Endothelial cell of umbilical vein (primary cell): ENCODE measurements around the gene SGSM1. TPM values are rescaled to one million over a fixed set of nuclear protein-coding genes. Genes with fewer than 3 reads are reported as not detected.

ENCODE experiments used
- BruUV-seq: library from RNA; stranded (reverse); fragments of 400-500 nt; replicated peaks from 2 replicates; lab custom pipeline; 2021; lab: Mats Ljungman, UMichigan
- CTCF ChIA-PET: fragments of 300-600, 350-600 bp; sonication (Branson Sonifier 250); formaldehyde crosslinking; loops from one replicate; lab custom pipeline; 2021; ENCODE audit warnings: antibody characterized with exemption, inconsistent platforms; lab: Charles Lee
- POLR2A ChIA-PET: fragments of 300-600, 350-600 bp; sonication (Branson Sonifier 250); formaldehyde crosslinking; loops from one replicate; lab custom pipeline; 2021; ENCODE audit warnings: antibody characterized with exemption, inconsistent platforms; lab: Charles Lee
- DNase-seq: peaks from one replicate; pipeline ENCODE4 v3.0.0-alpha.2; 2011; ENCODE audit warnings: low read depth, low spot score
- FAIRE-seq: peaks from 2 replicates; lab custom pipeline; 2011; peaks lifted over from hg19 to GRCh38; lab: Jason Lieb, UNC
- H2AFZ ChIP-seq: 2 replicates; pipeline ENCODE4 v1.6.0; 2012; ENCODE audit warnings: low read depth, low read length, control low read depth, inconsistent platforms
- H3K27ac ChIP-seq: 2 replicates; pipeline ENCODE4 v1.5.1; 2011; ENCODE audit warnings: low read depth, mild to moderate bottlenecking, control low read depth, low read length, moderate library complexity; ENCODE audit not compliant: insufficient read depth
- H3K27me3 ChIP-seq, 2 experiments: 2 replicates each; pipeline versions ENCODE4 v1.6.0 to v1.6.1; 2011; ENCODE audit warnings: low read length in 2 of 2, mixed read lengths in 1 of 2; ENCODE audit not compliant: control insufficient read depth in 2 of 2, insufficient read depth in 2 of 2
- H3K36me3 ChIP-seq, 2 experiments: 2 replicates in 1 of 2; 3 replicates in 1 of 2; pipeline ENCODE4 v1.5.1; 2011; ENCODE audit warnings: low read length in 2 of 2, mild to moderate bottlenecking in 1 of 2, moderate library complexity in 1 of 2; ENCODE audit not compliant: control insufficient read depth in 2 of 2, insufficient read depth in 2 of 2; ENCODE audit errors: extremely low read depth in 1 of 2
- H3K4me1 ChIP-seq: 3 replicates; pipeline ENCODE4 v1.5.1; 2011; ENCODE audit warnings: mild to moderate bottlenecking, low read length; ENCODE audit not compliant: control insufficient read depth, insufficient read depth; ENCODE audit errors: extremely low read depth
- H3K4me2 ChIP-seq: 2 replicates; pipeline ENCODE4 v1.6.1; 2011; ENCODE audit warnings: low read length, control low read depth, mixed read lengths; ENCODE audit not compliant: insufficient read depth
- H3K4me3 ChIP-seq, 3 experiments: fragments of 200-600 bp in 1 of 3; sonication (generic), shearing (Covaris generic) in 1 of 3; replicated peaks in 1 of 3; 2 replicates each; pipeline ENCODE4 v1.5.1; 2011 to 2016; ENCODE audit warnings: control low read depth in 3 of 3, low read length in 3 of 3, mild to moderate bottlenecking in 2 of 3, inconsistent platforms in 1 of 3, low read depth in 1 of 3, moderate library complexity in 1 of 3; ENCODE audit not compliant: insufficient read depth in 1 of 3
- H3K79me2 ChIP-seq: 2 replicates; pipeline ENCODE4 v1.6.0; 2012; ENCODE audit warnings: low read length, inconsistent platforms; ENCODE audit not compliant: control insufficient read depth, insufficient read depth
- H3K9ac ChIP-seq: replicated peaks from 2 replicates; pipeline ENCODE3; 2011; ENCODE audit warnings: low read length, control low read depth; ENCODE audit not compliant: insufficient read depth; ENCODE audit errors: extremely low read depth
- H3K9me1 ChIP-seq: replicated peaks from 3 replicates; pipeline ENCODE4 v1.6.0; 2011; ENCODE audit warnings: mild to moderate bottlenecking, low read length; ENCODE audit not compliant: control insufficient read depth, insufficient read depth; ENCODE audit errors: extremely low read depth
- H3K9me3 ChIP-seq: replicated peaks from 2 replicates; pipeline ENCODE4 v1.5.1; 2012; ENCODE audit warnings: low read length, inconsistent platforms; ENCODE audit not compliant: control insufficient read depth, insufficient read depth
- H4K20me1 ChIP-seq: replicated peaks from 2 replicates; pipeline ENCODE3; 2011; ENCODE audit warnings: mild to moderate bottlenecking, low read length; ENCODE audit not compliant: control insufficient read depth, insufficient read depth; ENCODE audit errors: extremely low read depth
- CTCF ChIP-seq, 2 donors: IDR thresholded peaks; 1 replicate in 1 of 2; 2 replicates in 1 of 2; pipeline ENCODE4 v1.5.1; 2011; ENCODE audit warnings: low read length in 2 of 2, mild to moderate bottlenecking in 2 of 2, moderate library complexity in 2 of 2, control low read depth in 1 of 2, inconsistent platforms in 1 of 2, low read depth in 1 of 2; ENCODE audit not compliant: insufficient read depth in 1 of 2; ENCODE audit errors: extremely low read depth in 1 of 2
- EZH2 ChIP-seq: IDR thresholded peaks from 2 replicates; pipeline ENCODE4 v1.6.1; 2012; ENCODE audit warnings: borderline replicate concordance, low read depth, mild to moderate bottlenecking, moderate library complexity, low read length, inconsistent platforms; ENCODE audit not compliant: severe bottlenecking
- FOS ChIP-seq: IDR thresholded peaks from 2 replicates; pipeline ENCODE4 v1.6.1; 2011; ENCODE audit warnings: mild to moderate bottlenecking, low read length, moderate library complexity, borderline replicate concordance; ENCODE audit not compliant: insufficient read depth
- GATA2 ChIP-seq: IDR thresholded peaks from 2 replicates; pipeline ENCODE4 v1.7.0; 2011; ENCODE audit warnings: low read depth, mild to moderate bottlenecking, moderate library complexity, mixed read lengths, low read length; ENCODE audit not compliant: insufficient read length, insufficient read depth
- JUN ChIP-seq: IDR thresholded peaks from 2 replicates; pipeline ENCODE4 v1.6.1; 2011; ENCODE audit warnings: borderline replicate concordance, low read depth; ENCODE audit not compliant: insufficient read length, insufficient read depth
- MAX ChIP-seq: IDR thresholded peaks from 2 replicates; pipeline ENCODE4 v1.6.1; 2011; ENCODE audit not compliant: insufficient read depth, insufficient read length
- MYC ChIP-seq: IDR thresholded peaks from one replicate; pipeline ENCODE4 v1.6.1; 2011; ENCODE audit warnings: mild to moderate bottlenecking, low read depth, low read length
- POLR2A ChIP-seq: IDR thresholded peaks from 2 replicates; pipeline ENCODE4 v1.6.1; 2012; ENCODE audit warnings: low read depth, mild to moderate bottlenecking, control low read depth, low read length
- POLR2AphosphoS5 ChIP-seq: IDR thresholded peaks from 2 replicates; pipeline ENCODE4 v1.6.1; 2012; ENCODE audit warnings: low read depth, mild to moderate bottlenecking, control low read depth, low read length, moderate library complexity; ENCODE audit not compliant: insufficient read depth
- dilution Hi-C: fragments of 300-500 bp; cut with MboI; formaldehyde crosslinking; loops from one replicate; pipeline ENCODE4 v1.15.0; 2019; ENCODE audit warnings: low sequenced_read_pairs; ENCODE audit not compliant: extremely low pct_ligation_motif_present
- intact Hi-C: fragments of 100-400 bp; cut with micrococcal nuclease; formaldehyde crosslinking; loops from one replicate; pipeline ENCODE4 v1.10.0; 2022
- polyA plus RNA-seq, 4 experiments: library from polyadenylated mRNA; depleted of rRNA in 3 of 4; stranded (reverse) in 3 of 4; unstranded in 1 of 4; fragments of >200 nt; gene quantifications; 2 replicates each; pipeline versions ENCODE4 v1.2.1 to v1.2.3, GENCODE V29; 2011 to 2012; ENCODE audit warnings: missing spikeins in 1 of 4
- total RNA-seq: library from RNA; stranded (reverse); gene quantifications from 2 replicates; pipeline ENCODE4 v1.2.3, GENCODE V29; 2021

Gene SGSM1
- total and polyA plus RNA-seq, 2 donors (not counting 3 experiments of a cell fraction or from before 2014, with no cell fraction given) = 0.10 to 1.1 TPM

GRCh38 chr22:24964441-24964840, 158.4 kb downstream of the SGSM1 start:
- no TSS peak for BruUV-seq
- ChIA-PET POLR2A (no interaction called here), CTCF (interaction anchor here (0.7 kb wide), 1 partner anchor 84 kb away, joined by 3 read pairs; no protein-coding TSS in a partner anchor)
- intact Hi-C loops (no loop called here), dilution Hi-C loops (no loop called here)
- H3K36me3 ChIP-seq = no peaks in the 10 kb centered on the region
- no peaks in the 10 kb centered on the region for H4K20me1 ChIP-seq
- H3K4me3 ChIP-seq = no peak overlapping the region
- no peak overlapping the region for H3K4me2 ChIP-seq
- H3K9me3 ChIP-seq = no peaks in the 10 kb centered on the region
- H3K4me1 ChIP-seq = peaks cover 33% of the 10 kb centered on the region
- H3K9ac ChIP-seq = no peak overlapping the region
- peaks cover 57% of the 10 kb centered on the region for H3K79me2 ChIP-seq
- FAIRE-seq = peak; percentile 46
- H3K27me3 ChIP-seq = no peaks in the 10 kb centered on the region
- peaks cover 3% of the 10 kb centered on the region for H3K9me1 ChIP-seq
- H2AFZ ChIP-seq = no peak overlapping the region
- no peak for DNase-seq
- no peak overlapping the region for H3K27ac ChIP-seq
- TF ChIP-seq EZH2 = no peak
- TF ChIP-seq POLR2AphosphoS5 = no peak
- TF ChIP-seq POLR2A = no peak

GRCh38 chr22:24965822-24966626, 160.0 kb downstream of the SGSM1 start:
- Histone ChIP-seq H3K4me3 (no peak overlapping the region), H2AFZ (no peak overlapping the region), H3K9ac (no peak overlapping the region), H3K4me1 (peaks cover 44% of the 10 kb centered on the region), H3K27me3 (no peaks in the 10 kb centered on the region), H3K79me2 (peaks cover 53% of the 10 kb centered on the region), H3K9me3 (no peaks in the 10 kb centered on the region), H4K20me1 (no peaks in the 10 kb centered on the region), H3K9me1 (peaks cover 3% of the 10 kb centered on the region), H3K36me3 (no peaks in the 10 kb centered on the region), H3K4me2 (no peak overlapping the region), H3K27ac (peak overlapping the region; percentile 9)
- ChIA-PET POLR2A (interaction anchor here (0.6 kb wide), 1 partner anchor 8 kb away, joined by 3 read pairs; no protein-coding TSS in a partner anchor), CTCF (interaction anchor here (0.6 to 1.7 kb wide), 7 partner anchors 11 to 82 kb away, joined by 3 to 6 read pairs (median 4); no protein-coding TSS in a partner anchor)
- TF ChIP-seq MAX (no peak), EZH2 (no peak), CTCF (IDR thresholded peaks at IDR 0.05; ENCODE audit: extremely low read depth in 1 of 2, insufficient read depth in 1 of 2, low read depth in 1 of 2, low read length in 2 of 2) (no peak), FOS (no peak), POLR2AphosphoS5 (no peak), JUN (no peak), MYC (no peak), POLR2A (no peak), GATA2 (no peak)
- dilution Hi-C loops (no loop called here), intact Hi-C loops (loop anchor here (5.0 kb wide), 1 partner anchor 61 kb away; no protein-coding TSS in a partner anchor)
- DNase-seq (peak; percentile 65), FAIRE-seq (peak; percentile 46)
- BruUV-seq = no TSS peak
